Measurements from ENCODE around the gene PFN1. TPM values are rescaled to one million over a fixed set of nuclear protein-coding genes. Genes with fewer than 3 reads are reported as not detected.

The PFN1 gene
- total and polyA plus RNA-seq, 9 of the 15 experiments (the other 6 are each of a cell fraction or from before 2014, with no cell fraction given): 60.5 to 1,479 (median 456) TPM

- TF ChIP-seq TAF9B (IDR thresholded peaks at IDR 0.05; ENCODE audit: partially characterized antibody) (no peak), SIN3A (IDR thresholded peaks at IDR 0.05; ENCODE audit: borderline replicate concordance in 2 of 2, control insufficient read depth in 1 of 2, low read depth in 2 of 2, low read length in 2 of 2) (peak in 1 of 2 experiments; percentile 5; a peak in 1 of 4 replicates), NKRF (IDR thresholded peaks at IDR 0.05; ENCODE audit: borderline replicate concordance) (no peak), HIVEP1 (CRISPR knock-in tag; IDR thresholded peaks at IDR 0.05) (no peak), ZKSCAN8 (CRISPR knock-in tag; IDR thresholded peaks at IDR 0.05) (no peak), KAT8 (IDR thresholded peaks at IDR 0.05; ENCODE audit: low read depth) (no peak), RHOXF2B (CRISPR knock-in tag; conservative IDR thresholded peaks at IDR 0.05) (no peak), MGA (IDR thresholded peaks at IDR 0.05) (peak; percentile 90), GTF3C2 (IDR thresholded peaks at IDR 0.05; ENCODE audit: borderline replicate concordance, extremely low read depth, insufficient read length) (no peak)
Observed at GRCh38 chr17:4949321-4950074, 1.2 kb upstream of the PFN1 start (continued).
